Activated CD4-positive, CD25-positive, alpha-beta regulatory T cell treated with anti-CD3 and anti-CD28 coated beads, Interleukin-2, amount 50 U/mL, for 16 hours (primary cell): ENCODE data around the gene RNF34.
A peak's percentile ranks its signal among the peaks of the same experiment; 100 is the strongest.

ENCODE experiments used
- DNase-seq: peaks from one replicate; pipeline ENCODE4 v3.0.0-alpha.2; 2020; ENCODE audit warnings: low read depth, low spot score

The RNF34 gene

DNA sequence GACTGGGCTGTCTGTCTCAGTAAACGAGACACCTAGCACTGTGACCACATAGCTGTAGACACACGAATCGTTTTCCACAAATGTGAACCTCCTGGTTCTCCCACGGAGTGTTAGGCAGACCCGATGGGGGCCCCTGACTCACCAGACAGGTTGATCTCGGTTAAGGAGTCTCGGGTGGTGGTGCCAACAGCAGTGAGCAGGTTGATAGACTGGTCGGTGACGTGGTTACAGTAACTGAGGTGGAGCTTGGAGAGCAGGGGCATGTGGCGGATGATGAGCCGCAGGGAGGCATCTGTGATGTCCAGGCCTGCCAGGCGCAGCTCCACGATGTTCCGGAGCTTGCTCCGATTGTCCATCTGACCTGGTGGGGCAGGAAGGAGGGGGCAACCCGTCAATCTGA is 39.8 kb downstream of the RNF34 start:
- DNase-seq = no peak

DNA sequence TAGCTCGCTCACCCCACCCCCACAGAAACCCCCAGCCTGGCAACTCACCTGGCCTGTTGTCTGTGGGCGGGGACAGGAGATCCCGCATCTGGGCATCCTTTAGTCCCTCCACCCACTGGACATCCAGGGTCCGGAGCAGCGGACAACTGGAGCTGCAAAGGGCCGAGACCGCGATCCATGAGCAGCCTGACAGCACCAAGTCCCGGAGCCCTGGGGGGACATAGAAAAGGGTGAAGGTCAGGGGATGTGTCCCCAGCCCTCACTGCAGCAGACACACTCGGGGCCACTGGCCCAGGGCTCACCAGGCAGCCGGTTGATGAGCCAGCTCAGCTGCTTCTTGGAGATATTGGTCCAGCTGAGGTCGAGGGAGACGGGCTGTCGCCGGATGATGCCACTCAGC is 40.9 kb downstream of the RNF34 start:
- no peak for DNase-seq

DNA sequence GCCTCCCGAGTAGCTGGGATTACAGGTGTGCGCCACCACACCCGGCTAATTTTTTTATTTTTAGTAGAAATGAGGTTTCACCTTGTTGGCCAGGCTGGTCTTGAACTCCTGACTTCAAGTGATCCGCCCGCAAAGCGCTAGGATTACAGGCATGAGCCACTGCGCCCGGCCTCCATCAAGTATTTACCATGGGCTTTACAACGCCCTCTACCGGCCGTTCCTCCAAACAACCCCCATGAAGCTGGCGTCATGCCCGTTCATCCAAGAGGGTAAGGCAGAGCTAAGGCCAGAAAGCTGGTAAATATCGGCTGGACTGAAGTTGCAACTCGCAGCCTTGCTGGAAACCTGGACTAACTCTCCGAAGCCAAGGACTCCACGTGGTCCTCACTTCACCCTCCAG is 41.6 kb downstream of the RNF34 start:
- DNase-seq = no peak

DNA sequence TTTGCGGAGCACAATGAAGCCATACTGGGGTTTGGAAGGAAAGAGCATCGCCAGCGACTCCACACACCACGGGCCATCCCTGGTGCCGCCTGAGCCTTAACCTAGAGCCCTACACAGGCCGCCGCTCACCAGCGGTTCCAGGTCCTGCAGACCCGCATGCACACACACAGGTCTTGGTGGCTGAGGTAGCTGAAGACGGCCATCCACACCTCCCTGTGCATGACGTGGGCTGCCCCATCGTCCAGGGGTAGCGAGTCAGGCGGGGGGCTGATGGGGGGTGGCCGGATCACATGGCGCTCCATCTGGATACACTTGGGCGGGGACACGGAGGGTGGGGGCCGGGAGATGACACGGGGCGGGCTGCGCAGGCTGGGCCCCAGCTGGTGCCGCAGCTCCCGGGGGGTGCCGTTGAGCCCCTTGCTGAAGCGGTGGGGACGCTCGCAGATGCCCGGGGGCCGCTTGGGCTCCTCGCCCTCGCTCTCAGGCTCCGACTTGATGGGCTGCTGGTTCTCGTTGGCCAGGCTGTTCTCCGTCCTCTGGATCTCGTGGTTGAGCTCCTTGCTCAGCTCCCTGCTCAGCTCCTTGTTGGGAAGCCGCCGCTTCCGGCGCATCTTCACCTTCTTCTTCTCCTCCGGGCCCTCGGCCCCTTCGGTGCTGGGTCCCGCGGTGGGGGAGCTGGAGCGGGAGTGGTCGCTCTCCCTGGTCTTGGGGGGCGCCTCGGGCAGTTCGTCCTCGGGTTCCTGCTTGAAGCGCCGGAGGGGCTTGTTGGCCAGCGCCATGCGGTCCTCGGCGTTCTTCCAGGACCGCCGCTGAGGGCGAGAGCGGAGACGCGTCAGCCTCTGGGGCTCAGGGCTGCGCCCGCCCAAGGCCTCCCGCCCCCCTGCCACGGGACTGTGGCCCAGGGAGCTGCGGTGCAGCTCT is 42.4 kb downstream of the RNF34 start:
- DNase-seq = no peak

DNA sequence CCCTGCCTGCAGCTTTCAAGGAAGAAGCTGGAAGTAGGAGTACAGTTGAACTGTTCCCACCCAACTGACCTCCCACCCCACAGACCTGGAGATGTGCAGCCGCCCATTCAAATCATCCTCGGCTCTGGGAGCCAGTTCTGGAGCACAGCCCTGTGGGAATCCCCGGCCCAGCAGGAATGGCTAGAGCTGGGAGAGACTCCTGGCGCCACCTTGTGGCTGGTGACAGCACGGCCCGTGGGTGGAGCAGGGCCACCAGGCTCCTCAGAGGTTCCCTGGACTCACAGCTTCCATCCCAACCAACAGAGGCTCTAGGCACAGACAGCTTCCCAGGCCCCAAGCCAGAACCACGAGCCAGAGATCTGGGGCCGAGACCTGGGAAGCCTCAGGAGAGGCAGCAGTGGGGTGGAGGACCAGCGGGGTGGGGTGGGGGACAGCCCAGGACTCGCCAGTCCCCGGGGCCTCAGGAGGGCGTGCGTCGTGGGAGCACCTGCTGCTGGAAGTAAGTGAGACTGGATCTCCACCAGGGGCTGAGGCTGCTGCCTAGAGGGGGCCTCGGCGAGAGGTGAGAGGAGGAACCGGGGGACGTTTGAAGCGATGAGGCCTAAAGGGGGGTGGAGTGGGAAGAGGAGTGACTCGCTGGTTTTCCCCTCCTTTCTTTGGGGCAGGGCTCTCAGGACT is 43.4 kb downstream of the RNF34 start:
- peak; percentile 21 for DNase-seq

DNA sequence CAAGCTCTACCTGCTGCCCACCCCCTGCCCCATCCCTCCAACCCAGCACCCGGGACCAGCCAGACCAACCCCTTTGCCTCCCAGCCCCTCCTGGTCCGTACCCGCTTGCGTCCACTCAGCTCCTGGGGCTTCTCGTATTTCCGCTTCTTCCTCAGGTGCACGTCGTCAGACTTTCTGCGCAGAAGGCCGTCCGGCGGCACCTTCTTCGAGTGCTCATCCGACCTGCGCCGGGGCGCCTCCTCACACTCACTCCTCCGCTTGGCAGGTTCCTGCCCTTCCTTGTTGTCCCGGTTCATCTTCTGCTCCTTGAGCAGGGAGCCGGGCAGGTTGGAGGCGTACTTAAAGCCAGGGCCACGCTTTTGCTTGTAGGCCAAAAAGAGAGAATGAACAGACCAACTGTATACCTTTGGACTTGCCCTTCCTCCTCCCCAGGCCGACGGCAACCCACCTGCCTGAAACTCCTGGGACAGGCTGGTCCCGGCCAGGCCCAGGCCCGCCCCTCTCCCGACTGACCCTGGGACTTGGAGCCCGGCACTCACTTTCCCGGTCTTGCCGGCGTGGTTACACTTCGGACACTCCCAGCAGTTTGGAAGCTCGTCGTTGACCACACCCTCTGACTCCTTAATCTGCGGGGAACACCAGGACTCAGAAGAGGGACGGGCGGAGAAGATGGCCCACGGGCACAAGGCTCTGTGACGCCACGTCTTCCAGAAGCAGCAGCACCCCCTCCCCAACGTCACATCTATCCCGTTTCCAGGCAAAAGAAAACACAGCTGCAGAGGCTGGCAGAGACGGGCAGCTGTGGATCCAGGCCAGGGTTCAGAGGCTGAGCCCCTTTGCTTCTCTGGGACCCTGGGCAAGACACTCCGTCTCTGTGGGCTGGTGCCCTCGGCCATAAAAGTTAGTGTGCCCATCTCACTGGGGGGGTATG is 44.3 kb downstream of the RNF34 start:
- DNase-seq = no peak

DNA sequence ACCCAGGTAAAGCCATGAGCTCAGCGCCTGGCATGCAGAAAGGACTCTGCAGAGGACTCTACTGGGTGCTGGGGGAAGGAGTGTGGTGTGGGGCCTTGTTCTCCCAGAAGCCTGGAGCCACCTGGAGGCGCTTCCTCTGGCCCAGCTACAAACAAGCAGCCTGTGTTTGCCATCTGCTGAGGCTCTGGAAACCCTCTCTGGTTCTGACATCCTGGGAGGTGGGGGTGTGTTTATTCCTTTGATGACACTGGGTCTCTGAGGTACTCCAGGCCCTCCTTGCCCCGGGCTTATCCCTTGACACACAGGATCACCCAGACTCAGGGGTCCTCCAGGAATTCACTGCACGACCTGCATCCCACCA is 44.9 kb downstream of the RNF34 start:
- no peak for DNase-seq

DNA sequence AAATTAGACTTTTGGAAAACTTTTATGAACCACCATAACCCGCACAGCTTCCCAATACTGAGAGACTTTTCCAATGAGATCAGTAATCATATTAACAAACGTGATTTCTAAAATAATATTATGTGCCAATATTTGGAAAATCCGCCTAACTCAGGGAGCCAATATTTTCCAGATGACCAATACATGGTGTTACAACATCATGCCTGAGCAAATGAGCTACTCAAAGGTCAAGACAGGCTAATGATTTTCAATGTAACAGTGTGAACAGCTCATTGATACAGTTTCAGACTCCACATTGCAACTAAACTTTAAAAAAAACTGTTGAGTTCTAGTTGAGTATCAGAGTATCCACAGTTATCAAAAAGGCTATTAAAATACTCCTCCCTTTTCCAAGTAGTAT is 46.8 kb downstream of the RNF34 start:
- no peak for DNase-seq

DNA sequence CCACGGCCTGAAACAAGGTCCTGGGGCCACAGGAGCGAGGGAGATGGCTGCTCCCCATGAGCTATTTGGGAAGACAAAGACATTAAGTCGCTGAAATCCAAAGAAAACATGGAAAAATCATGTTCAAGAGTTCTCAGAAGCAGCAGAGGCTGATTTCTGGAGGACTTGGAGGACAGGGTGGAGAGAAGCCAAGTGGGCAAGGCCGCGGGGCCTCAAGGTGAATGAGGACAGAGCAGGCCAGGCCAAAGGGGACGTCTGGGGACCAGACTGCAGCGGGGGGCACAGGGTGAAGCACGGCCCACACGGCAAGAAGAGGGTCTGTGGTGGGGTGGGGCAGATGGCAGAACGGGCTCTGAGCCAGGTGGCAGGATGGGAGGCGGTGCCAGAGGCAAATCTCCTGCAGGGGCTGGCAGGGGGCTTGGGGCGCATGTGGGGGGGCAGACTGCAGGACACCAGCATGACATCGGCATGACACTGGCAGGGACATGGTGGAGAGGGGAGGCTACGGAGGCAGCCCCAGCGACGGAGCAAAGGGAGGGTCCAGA is 48.9 kb downstream of the RNF34 start:
- no peak for DNase-seq

DNA sequence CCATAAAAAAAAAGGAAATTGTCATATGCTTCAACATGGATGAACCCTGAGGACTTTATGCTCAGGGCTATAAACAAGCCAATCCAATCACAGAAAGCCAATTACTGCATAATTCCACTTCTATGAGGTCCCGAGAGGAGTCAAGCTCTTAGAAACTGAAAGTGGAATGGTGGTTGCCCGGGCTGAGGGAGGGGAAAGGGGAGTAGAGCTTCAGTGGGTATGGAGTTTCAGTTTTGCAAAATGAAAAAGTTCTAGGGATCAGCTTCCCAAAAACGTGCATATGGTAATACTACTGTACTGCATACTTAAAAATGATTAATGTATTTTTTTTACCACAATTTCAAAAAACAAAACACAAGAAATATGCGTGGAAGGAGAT is 52.0 kb downstream of the RNF34 start:
- DNase-seq = no peak

DNA sequence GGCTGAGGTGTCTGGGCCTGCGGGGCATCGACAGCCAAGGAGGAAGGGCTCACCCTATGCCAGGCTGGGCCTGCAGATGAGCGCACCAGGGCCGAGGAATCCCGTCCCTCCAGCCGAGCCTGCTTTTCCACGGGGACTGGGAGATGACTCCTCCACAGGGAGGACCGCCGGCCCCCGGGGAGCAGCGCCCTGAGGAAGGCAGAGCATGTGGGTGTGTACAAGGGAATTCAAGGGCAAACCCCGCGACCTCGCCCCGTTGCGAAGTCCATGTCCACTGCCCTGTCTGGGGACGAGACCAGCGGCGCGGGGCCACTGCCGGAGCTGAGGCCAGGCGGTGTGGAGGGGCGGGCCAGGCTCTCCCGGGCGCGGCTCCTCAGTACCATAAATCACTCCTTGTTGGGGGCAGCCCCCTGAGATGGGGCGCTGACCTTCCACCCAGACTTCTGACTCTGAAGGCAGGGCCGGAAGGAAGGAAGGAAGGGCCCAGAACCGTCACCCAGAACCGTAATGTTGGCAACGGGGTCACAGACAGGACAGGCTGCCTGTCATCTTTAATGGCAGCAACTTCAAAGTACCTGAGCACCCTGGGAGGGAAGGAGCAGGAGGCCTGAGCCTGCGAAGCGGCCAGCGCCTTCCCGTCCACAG is 52.5 kb downstream of the RNF34 start:
- no peak for DNase-seq

DNA sequence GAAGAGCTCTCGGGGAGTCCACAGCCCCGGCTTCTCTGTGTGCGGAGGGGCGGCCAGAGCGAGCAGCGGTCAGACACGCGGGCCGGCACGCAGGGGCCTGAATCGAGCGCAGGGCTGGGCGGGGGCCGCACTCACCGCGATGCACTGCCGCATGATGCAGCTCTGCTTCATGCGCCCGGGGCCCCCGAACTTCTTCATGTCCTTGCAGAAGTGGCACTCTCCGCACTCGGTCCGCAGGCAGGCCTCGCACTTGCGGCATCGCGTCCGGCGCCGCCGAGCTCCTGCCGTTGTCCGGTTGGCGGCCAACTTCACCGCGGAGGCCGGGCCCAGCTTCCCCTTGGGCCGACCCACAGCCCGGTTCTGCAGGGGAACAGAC is 53.1 kb downstream of the RNF34 start:
- DNase-seq = no peak

DNA sequence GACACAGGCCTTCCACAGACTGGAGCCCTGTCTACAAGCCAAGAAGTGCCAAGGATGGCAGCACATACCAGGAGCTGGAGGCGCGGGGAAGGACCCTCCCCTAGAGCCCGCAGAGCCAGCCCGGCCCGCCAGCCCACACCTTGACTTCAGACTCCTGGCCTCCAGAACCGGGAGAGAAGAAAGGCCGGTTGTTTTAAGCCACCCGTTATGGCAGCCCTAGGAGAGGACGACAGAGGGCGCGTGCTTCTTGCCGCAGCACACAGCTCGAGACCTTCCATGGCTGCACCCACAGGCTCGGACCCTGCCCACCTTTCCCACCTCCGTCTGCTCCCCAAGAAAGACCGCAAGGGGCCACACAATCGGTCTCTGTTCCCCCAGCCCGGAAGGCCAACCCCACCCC is 53.7 kb downstream of the RNF34 start:
- no peak for DNase-seq

DNA sequence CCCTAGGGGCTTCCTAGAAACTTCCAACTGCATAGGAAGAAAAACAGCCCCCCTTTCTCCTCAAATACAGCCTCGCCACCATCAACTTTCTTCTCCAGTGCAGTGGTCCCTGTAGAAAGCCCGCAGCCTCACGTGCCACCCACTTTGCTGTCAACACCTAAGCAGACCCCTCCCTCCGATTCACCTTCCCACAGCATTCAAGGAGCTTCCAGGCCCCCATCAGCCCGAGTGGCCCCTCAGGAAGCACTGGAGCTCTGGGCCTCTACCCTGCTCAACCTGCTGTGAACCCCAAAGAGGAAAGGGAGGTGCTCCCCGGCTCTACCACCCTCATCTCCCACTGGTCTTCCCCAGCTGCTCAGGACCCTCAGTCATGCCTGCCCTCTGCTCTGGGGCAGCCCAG is 55.0 kb downstream of the RNF34 start:
- DNase-seq = no peak

DNA sequence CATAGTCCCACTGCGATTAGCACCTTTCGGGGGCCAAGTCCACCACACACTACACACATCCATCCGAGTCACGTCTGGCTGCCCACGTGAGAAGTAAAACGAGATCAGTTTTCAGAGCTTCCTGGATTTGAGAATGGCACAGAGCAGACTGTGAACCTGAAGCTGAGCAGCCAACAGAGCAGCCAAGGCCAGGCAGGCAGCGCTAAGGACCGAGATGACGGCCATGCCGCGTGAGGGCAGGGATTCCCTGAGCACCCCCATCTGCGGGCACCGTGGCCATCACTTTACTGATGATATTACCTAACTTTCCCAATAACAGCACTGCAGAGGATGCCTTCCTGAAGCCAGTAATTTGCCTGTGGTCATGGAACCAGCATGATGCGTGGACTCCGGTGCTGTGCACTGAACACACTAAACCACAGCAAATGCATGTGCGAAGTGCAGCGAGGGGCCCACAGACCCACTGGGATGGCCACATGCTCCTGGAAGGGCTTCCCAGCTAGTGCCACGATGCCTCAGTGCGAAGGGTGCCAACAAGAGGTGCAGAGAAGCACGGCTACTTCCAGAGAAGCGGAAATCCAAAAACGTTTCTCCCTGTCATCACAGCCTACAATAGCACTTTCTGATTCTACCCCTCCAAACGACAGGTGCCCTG is 56.0 kb downstream of the RNF34 start:
- no peak for DNase-seq

DNA sequence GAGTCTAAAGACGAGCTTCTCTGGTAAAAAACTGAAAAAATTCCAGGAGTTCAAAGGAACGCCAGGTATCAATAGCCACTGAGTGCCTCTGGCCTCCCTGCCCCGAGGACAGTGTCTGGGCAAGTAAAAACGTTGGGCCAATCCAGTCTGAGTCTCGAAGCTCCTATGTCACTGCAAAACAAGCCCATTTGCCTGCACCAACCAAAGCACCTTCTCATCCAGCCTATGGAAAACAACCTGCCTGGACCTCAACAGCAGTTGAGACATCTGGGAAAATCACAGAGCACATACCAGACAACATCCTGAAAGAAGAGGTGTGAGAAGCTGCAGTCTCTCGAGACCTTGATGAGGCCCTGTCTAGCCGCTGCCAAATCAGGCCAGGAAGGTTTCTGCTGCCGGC is 56.6 kb downstream of the RNF34 start:
- no peak for DNase-seq

DNA sequence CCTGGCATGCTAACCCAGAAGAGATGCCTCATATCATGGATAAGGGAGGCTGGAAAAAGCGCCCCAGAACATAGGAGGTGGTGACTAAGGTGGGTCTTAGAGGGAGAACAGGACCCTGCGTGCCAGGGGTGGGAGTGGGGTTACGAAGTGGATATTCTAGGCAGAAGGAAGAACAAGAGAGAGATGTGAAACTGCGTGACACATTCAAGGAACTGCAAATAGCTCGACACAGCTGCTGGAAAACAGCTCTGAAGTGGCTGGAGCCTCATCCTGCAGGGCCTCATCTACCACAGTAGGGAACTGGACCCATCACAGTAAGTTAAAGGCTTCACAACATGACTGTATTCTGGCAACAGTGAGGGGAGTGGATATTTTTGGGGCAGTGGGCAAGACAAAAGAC is 61.1 kb downstream of the RNF34 start:
- no peak for DNase-seq

DNA sequence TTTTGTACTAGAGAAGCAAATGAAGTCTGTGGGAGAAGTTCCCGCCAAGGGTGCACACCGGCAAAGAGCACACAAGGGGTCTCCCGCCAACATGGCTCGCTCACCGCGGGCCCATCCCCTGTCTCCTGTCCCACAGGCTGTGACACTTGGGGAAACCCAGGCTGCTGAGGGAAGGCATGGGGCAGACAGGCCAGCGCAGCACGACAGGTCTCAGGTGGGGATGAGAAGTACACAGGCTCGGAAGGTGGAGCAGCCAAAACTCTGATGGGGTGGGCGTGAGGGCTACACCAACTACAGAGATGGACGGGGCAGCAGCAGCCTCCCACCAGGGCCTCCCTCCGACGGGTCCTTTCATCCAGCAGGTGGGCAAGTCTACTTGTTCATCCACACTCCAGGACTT is 64.4 kb downstream of the RNF34 start:
- DNase-seq = no peak

DNA sequence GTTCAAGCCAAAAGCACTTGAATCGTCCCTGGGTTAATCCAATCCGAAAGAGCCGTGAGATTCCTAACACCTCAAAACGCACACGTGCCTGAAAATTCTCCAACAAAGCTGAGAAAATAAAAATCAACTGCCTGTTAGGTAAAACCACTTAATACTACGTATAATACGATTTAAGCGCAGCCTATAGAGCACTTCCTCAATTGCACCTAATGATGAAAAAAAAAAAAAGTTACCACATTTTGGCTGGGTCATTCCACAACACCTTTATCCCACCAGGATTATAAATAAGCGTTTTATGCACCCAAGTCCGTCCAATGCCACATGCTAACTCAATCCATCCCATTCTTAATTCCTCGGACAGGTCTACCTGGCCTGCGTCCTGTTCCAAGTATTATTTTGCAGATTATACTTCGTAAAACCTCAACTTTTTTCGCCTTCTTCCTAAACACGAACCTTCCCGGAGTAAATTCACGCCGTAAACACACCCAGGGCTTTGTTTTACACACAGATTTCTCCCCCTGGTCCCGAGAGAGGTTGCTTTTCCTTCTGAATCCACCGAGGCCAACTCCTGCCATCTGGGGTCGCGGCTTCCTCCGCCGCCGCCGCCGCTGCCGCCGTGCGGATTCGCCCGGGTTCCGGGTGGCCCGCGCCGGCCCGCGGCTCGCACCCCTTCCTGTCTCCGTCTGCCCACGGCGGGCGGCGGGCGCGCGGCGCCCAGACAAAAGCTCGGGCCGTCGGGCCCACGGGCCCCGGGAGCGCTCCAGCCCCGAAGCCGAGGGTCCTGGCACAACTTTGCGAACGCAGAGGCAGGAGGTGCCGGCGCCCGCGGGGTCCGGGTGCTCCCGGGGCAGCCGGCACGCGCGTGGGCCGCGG is 66.2 kb downstream of the RNF34 start:
- DNase-seq = no peak
